HepG2 (cell line): ENCODE data around the gene C20orf202. TPM values are rescaled to one million over a fixed set of nuclear protein-coding genes. Genes with fewer than 3 reads are reported as not detected.
A peak's percentile ranks its signal among the peaks of the same experiment; 100 is the strongest.

Experiments used
- ATAC-seq: fragments of 200-7000 bp; cut with Tn5 transposase; 3 replicates; pipeline ENCODE4 v1.9.1; 2020; ENCODE audit warnings: mild to moderate bottlenecking, moderate library complexity
- BruUV-seq: library from RNA; stranded (reverse); fragments of 400-500 nt; replicated peaks from 2 replicates; lab custom pipeline; 2021; lab: Mats Ljungman, UMichigan
- CTCF ChIA-PET: fragments of 300-600 bp; formaldehyde crosslinking; extraction: SDS; loops from one replicate; lab custom pipeline; 2021; ENCODE audit warnings: low total read pairs, inconsistent platforms, low intra/inter-chr PET ratio; lab: Yijun Ruan, JAX
- POLR2A ChIA-PET: fragments of 350-600 bp; sonication (Branson Sonifier 250); formaldehyde crosslinking; loops from one replicate; lab custom pipeline; 2020; ENCODE audit warnings: antibody characterized with exemption, inconsistent platforms; lab: Yijun Ruan, JAX
- DNase-seq: peaks from one replicate; pipeline ENCODE4 v3.0.0-alpha.2; 2015; ENCODE audit warnings: low spot score
- FAIRE-seq: peaks from 3 replicates; lab custom pipeline; 2011; peaks lifted over from hg19 to GRCh38; lab: Jason Lieb, UNC
- H2AFZ ChIP-seq: one replicate; pipeline ENCODE4 v1.6.1; 2011; ENCODE audit warnings: low read length, inconsistent platforms
- H3K27ac ChIP-seq: fragments of 300-600 bp; 3 replicates; pipeline ENCODE4 v1.8.0; 2011; ENCODE audit warnings: mixed run types, mild to moderate bottlenecking, mixed read lengths, low read length, inconsistent platforms; ENCODE audit not compliant: insufficient read depth; ENCODE audit errors: extremely low read length
- H3K27me3 ChIP-seq, 2 experiments: fragments of 200-600 bp in 1 of 2; 2 replicates in 1 of 2; 3 replicates in 1 of 2; pipeline versions ENCODE4 v1.6.0 to v1.8.0; 2011; ENCODE audit warnings: low read length in 2 of 2, mild to moderate bottlenecking in 2 of 2, moderate library complexity in 2 of 2, inconsistent platforms in 1 of 2; ENCODE audit not compliant: insufficient read depth in 2 of 2, control insufficient read depth in 1 of 2
- H3K36me3 ChIP-seq, 2 experiments: fragments of 200-600 bp in 1 of 2; replicated peaks in 1 of 2; 2 replicates in 1 of 2; 3 replicates in 1 of 2; pipeline versions ENCODE4 v1.5.1 to v1.8.0; 2011; ENCODE audit warnings: low read length in 2 of 2, inconsistent platforms in 1 of 2; ENCODE audit not compliant: insufficient read depth in 2 of 2, control insufficient read depth in 1 of 2
- H3K4me1 ChIP-seq: 2 replicates; pipeline ENCODE4 v1.5.1; 2012; ENCODE audit warnings: low read length, inconsistent platforms; ENCODE audit not compliant: insufficient read depth
- H3K4me2 ChIP-seq: 2 replicates; pipeline ENCODE4 v1.6.0; 2011; ENCODE audit warnings: low read depth, low read length, inconsistent platforms
- H3K4me3 ChIP-seq, 3 experiments: fragments of 200-600 bp in 1 of 3; sonication (generic), shearing (Covaris generic) in 1 of 3; replicated peaks in 1 of 3; 2 replicates each; pipeline ENCODE4 v1.5.1; 2011 to 2016; ENCODE audit warnings: low read length in 3 of 3, inconsistent platforms in 2 of 3, low read depth in 2 of 3, mild to moderate bottlenecking in 2 of 3, control low read depth in 1 of 3, mixed read lengths in 1 of 3; ENCODE audit not compliant: insufficient read depth in 1 of 3
- H3K79me2 ChIP-seq: one replicate; pipeline ENCODE4 v1.6.1; 2011; ENCODE audit warnings: low read length, inconsistent platforms; ENCODE audit not compliant: insufficient read depth
- H3K9ac ChIP-seq: 2 replicates; pipeline ENCODE4 v1.6.0; 2011; ENCODE audit warnings: mild to moderate bottlenecking, low read depth, low read length, inconsistent platforms; ENCODE audit not compliant: insufficient read depth
- H3K9me3 ChIP-seq: 2 replicates; pipeline ENCODE4 v1.5.1; 2012; ENCODE audit warnings: mild to moderate bottlenecking, low read length
- H4K20me1 ChIP-seq: 2 replicates; pipeline ENCODE4 v1.6.0; 2011; ENCODE audit warnings: inconsistent platforms, mild to moderate bottlenecking, low read length, moderate library complexity; ENCODE audit not compliant: insufficient read depth
- AGO2 ChIP-seq: fragments of 200-400 bp; formaldehyde crosslinking; optimal IDR thresholded peaks from 2 replicates; pipeline ENCODE3; 2017; ENCODE audit warnings: mild to moderate bottlenecking, low read depth, low read length, moderate library complexity
- CCDC6 ChIP-seq: sonication (generic); formaldehyde crosslinking; IDR thresholded peaks from 2 replicates; pipeline ENCODE4 v1.8.1; 2022; ENCODE audit warnings: mild to moderate bottlenecking, missing genetic modification reagents, moderate library complexity
- HOXA3 ChIP-seq: sonication (generic); formaldehyde crosslinking; IDR thresholded peaks from 2 replicates; pipeline ENCODE4 v1.5.0; 2020; ENCODE audit warnings: missing genetic modification reagents
- MXD4 ChIP-seq: IDR thresholded peaks from 2 replicates; pipeline ENCODE4 v1.6.1; 2016; ENCODE audit warnings: mild to moderate bottlenecking, missing biosample characterization, missing genetic modification reagents
- SMC3 ChIP-seq: IDR thresholded peaks from 2 replicates; pipeline ENCODE4 v1.6.1; 2011; ENCODE audit warnings: low read length, improper control_type of control experiment
- ZNF225 ChIP-seq: sonication (generic); formaldehyde crosslinking; IDR thresholded peaks from 2 replicates; pipeline ENCODE4 v1.4.0; 2020; ENCODE audit warnings: mild to moderate bottlenecking, missing genetic modification reagents
- WGBS: methylation state at CpG from one replicate; pipeline ENCODE4 v1.1.6; 2017; ENCODE audit warnings: low lambda C conversion rate; 5-methylcytosine and 5-hydroxymethylcytosine counted together
- in situ Hi-C: cut with HindIII; loops from 2 replicates; pipeline ENCODE4 v1.10.0; 2017; ENCODE audit warnings: low pct_unique_long_range_greater_than_20kb; ENCODE audit not compliant: extremely low pct_ligation_motif_present
- intact Hi-C: fragments of 100-400 bp; cut with micrococcal nuclease; formaldehyde crosslinking; loops from one replicate; pipeline ENCODE4 v1.10.0; 2022; ENCODE audit not compliant: unreplicated experiment
- polyA plus RNA-seq, 8 experiments: library from polyadenylated mRNA; depleted of rRNA in 3 of 8; stranded (reverse) in 7 of 8; unstranded in 1 of 8; fragments of >200 nt; fragmentation: Illumina TruSeq in 4 of 8; extraction: Trizol in 4 of 8; gene quantifications; 2 replicates each; pipeline versions ENCODE4 v1.2.1 to v1.2.3, GENCODE V29; 2011 to 2016; ENCODE audit warnings: low read depth in 4 of 8, missing spikeins in 1 of 8, mixed read lengths in 1 of 8; ENCODE audit not compliant: insufficient read depth in 1 of 8
- total RNA-seq, 5 experiments: library from RNA; depleted of rRNA; stranded (reverse); fragments of >200 nt; fragmentation: Illumina TruSeq; extraction: Trizol; gene quantifications; 2 replicates each; pipeline ENCODE4 v1.2.3, GENCODE V29; 2016; ENCODE audit warnings: low read depth in 1 of 5
- TF ChIP-seq, protein P1 (sequence below): sonication (generic); formaldehyde crosslinking; IDR thresholded peaks from 2 replicates; pipeline ENCODE4 v1.4.0; 2020; ENCODE audit warnings: mild to moderate bottlenecking, missing genetic modification reagents

C20orf202 gene
- total and polyA plus RNA-seq, 2 of the 13 experiments (the other 11 are each of a cell fraction or from before 2014, with no cell fraction given) = 0.20 to 1.2 TPM

DNA sequence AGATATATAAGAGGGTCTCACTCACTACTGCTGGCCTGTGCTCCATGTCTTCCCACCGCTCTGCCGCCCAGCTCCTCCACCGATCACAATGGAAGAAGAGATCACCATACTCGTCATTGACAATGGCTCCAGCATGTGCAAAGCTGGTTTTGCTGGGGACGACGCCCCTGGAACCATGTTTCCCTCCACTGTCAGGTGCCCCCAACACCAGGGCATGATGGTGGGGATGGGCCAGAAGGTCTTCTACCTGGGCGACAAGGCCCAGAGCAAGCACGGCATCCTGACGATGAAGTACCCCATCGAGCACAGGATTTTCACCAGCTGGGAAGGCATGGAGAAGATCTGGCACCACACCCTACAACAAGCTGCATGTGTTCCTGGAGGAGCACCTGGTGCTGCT lies 42.8 kb upstream of the C20orf202 start:
- intact Hi-C loops (no loop called here), in situ Hi-C loops (no loop called here)
- CTCF ChIA-PET = no interaction called here
- TF ChIP-seq AGO2 (peak; percentile 60), MXD4 (CRISPR knock-in tag) (no peak)
- H3K27me3 ChIP-seq = no peaks in the 10 kb centered on the region
- H3K36me3 ChIP-seq = peaks cover 57 to 77% of the 10 kb centered on the region in 2 experiments
- WGBS = 99% methylated on average over 10 of the region's 10 CpGs
- no peaks in the 10 kb centered on the region for H3K9me3 ChIP-seq
- H4K20me1 ChIP-seq = no peaks in the 10 kb centered on the region; the same call in 1 of the 2 replicates
- DNase-seq (no peak), FAIRE-seq (no peak), ATAC-seq (no peak)
- H3K4me2 ChIP-seq = no peak overlapping the region
- H2AFZ ChIP-seq = no peak overlapping the region
- no peak overlapping the region for H3K27ac ChIP-seq
- BruUV-seq = no TSS peak
- H3K4me3 ChIP-seq = no peak overlapping the region
- no peak overlapping the region for H3K9ac ChIP-seq
- POLR2A ChIA-PET = no interaction called here
- H3K4me1 ChIP-seq = peaks cover 6% of the 10 kb centered on the region
- H3K79me2 ChIP-seq = no peaks in the 10 kb centered on the region

- no peaks in the 10 kb centered on the region for H3K27me3 ChIP-seq
- H3K27ac ChIP-seq = no peak overlapping the region
- WGBS = 97% methylated on average over 12 of the region's 12 CpGs
- H3K36me3 ChIP-seq = peaks cover 61 to 77% of the 10 kb centered on the region in 2 experiments
- BruUV-seq = no TSS peak
- H2AFZ ChIP-seq = no peak overlapping the region
- no peak overlapping the region for H3K4me2 ChIP-seq
- ChIA-PET CTCF (no interaction called here), POLR2A (no interaction called here)
- intact Hi-C loops = no loop called here
- H4K20me1 ChIP-seq = no peaks in the 10 kb centered on the region; the same call in 1 of the 2 replicates
- H3K9me3 ChIP-seq = no peaks in the 10 kb centered on the region
- no peak overlapping the region for H3K4me3 ChIP-seq
- H3K4me1 ChIP-seq = peaks cover 11% of the 10 kb centered on the region
- peak; percentile 22; the same call in 1 of the 3 replicates for ATAC-seq
- TF ChIP-seq, protein P1, sequence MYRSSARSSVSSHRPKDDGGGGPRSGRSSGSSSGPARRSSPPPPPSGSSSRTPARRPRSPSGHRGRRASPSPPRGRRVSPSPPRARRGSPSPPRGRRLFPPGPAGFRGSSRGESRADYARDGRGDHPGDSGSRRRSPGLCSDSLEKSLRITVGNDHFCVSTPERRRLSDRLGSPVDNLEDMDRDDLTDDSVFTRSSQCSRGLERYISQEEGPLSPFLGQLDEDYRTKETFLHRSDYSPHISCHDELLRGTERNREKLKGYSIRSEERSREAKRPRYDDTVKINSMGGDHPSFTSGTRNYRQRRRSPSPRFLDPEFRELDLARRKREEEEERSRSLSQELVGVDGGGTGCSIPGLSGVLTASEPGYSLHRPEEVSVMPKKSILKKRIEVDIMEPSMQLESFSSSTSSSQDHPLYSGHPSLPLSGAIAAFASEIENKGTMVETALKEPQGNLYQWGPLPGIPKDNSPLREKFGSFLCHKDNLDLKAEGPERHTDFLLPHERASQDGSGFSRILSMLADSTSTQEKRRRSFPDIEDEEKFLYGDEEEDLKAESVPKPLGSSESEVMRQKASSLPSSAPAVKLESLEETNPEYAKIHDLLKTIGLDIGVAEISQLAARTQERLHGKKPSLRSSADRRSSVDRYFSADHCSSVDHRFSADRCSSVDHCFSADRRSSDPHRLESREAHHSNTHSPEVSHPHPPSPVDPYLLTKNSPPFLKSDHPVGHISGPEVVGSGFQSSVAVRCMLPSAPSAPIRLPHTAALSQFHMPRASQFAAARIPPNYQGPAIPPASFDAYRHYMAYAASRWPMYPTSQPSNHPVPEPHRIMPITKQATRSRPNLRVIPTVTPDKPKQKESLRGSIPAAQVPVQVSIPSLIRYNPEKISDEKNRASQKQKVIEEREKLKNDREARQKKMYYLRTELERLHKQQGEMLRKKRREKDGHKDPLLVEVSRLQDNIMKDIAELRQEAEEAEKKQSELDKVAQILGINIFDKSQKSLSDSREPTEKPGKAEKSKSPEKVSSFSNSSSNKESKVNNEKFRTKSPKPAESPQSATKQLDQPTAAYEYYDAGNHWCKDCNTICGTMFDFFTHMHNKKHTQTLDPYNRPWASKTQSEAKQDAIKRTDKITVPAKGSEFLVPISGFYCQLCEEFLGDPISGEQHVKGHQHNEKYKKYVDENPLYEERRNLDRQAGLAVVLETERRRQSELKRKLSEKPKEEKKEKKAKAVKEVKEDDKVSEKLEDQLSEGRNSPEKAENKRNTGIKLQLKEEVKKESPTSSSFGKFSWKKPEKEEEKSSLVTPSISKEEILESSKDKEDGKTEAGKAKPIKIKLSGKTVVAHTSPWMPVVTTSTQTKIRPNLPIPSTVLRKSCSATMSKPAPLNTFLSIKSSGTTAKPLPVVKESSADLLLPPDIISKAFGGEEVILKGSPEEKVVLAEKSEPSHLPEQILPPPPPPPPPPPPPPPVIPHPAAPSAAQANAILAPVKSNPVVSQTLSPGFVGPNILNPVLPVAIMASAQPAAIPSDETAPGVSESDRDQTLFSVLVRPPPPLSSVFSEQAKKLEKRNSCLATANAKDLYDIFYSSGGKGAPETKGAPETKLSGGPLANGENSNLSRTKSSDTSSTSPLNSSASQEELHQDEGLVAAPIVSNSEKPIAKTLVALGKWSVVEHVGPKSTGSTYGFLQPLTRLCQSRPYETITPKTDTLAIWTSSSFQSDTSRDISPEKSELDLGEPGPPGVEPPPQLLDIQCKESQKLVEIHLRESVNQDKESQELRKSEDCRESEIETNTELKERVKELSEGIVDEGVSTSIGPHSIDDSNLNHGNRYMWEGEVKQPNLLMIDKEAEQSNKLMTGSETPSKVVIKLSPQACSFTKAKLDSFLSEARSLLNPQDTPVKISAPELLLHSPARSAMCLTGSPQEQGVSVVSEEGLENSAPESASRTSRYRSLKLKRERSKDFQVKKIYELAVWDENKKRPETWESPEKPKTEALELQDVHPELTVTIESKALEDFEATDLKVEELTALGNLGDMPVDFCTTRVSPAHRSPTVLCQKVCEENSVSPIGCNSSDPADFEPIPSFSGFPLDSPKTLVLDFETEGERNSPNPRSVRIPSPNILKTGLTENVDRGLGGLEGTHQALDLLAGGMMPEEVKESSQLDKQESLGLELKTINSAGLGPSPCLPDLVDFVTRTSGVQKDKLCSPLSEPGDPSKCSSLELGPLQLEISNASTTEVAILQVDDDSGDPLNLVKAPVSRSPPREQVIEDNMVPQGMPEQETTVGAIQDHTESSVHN (CRISPR knock-in tag) = 0 out of 2 replicates have a peak, but pooled peaks have one; percentile 41
- TF ChIP-seq CCDC6 (no peak), SMC3 (no peak), ZNF225 (no peak), HOXA3 (CRISPR knock-in tag) (no peak), AGO2 (peak; percentile 63)
- in situ Hi-C loops = no loop called here
- DNase-seq = no peak
- H3K79me2 ChIP-seq = no peaks in the 10 kb centered on the region
- FAIRE-seq = no peak
- no peak overlapping the region for H3K9ac ChIP-seq
These were observed 42.3 kb upstream of the C20orf202 start for GRCh38 chr20:1160991-1161390.
